GM19452 (cell line): Measurements from ENCODE around the gene YBEY.
"Not testable (repeated sequence)": the region's sequence is repeated elsewhere in the genome, so short reads cannot be mapped to it uniquely, and the experiment has no call there.

ENCODE experiments used
- ATAC-seq: cut with Tn5 transposase; IDR thresholded peaks from one replicate; pipeline ENCODE4 v1.9.1; 2021; ENCODE audit not compliant: unreplicated experiment

Gene YBEY

GRCh38 chr21:46299167-46299566 is 13.0 kb downstream of the YBEY start:
- no peak for ATAC-seq

DNA sequence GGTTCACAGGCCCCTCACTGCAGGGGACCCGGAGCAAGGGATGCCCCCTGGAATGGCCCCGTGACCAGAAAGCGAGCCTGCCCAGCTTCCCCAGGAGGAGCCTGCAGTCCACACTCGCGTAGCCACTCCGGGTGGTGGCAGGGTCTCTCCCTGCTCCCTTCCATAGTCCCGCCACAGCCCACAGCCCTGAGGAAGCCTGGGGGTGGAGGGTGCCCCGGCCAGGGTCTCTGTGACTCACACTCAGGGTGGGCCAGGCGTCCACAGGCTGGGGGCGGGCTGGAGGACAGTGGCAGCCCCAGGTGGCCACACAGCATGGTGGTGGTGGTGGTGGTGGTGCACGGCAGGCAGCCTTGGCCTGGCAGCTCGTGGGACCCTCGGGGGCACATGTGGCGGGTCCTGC is 15.6 kb downstream of the YBEY start:
- ATAC-seq = no peak

GRCh38 chr21:46304437-46304836 is 18.3 kb downstream of the YBEY start:
- no peak for ATAC-seq

GRCh38 chr21:46304955-46305354 is 18.8 kb downstream of the YBEY start:
- no peak for ATAC-seq

DNA sequence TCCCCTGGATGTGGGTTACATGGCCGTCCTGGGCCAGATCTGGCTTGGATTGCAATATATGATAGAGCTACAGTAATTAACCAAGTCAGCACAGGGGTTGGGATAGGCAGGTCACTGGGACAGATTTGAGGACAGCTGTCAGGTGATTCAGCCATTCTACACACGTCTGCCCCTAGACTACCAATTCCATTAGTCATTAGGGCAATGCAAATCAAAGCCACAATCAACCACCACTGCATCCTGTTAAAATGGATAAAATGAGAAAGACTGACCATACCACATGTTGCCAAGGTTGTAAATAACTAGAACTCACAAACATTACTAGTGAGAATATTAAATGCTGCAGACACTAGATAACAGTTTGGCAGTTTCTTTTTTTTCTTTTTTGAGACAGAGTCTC is 21.5 kb downstream of the YBEY start:
- no peak for ATAC-seq

GRCh38 chr21:46308431-46308830 is 22.3 kb downstream of the YBEY start:
- ATAC-seq = no peak

GRCh38 chr21:46310260-46310659 is 24.1 kb downstream of the YBEY start:
- not testable (repeated sequence) for ATAC-seq

GRCh38 chr21:46311568-46311967 is 25.4 kb downstream of the YBEY start:
- ATAC-seq = no peak

DNA sequence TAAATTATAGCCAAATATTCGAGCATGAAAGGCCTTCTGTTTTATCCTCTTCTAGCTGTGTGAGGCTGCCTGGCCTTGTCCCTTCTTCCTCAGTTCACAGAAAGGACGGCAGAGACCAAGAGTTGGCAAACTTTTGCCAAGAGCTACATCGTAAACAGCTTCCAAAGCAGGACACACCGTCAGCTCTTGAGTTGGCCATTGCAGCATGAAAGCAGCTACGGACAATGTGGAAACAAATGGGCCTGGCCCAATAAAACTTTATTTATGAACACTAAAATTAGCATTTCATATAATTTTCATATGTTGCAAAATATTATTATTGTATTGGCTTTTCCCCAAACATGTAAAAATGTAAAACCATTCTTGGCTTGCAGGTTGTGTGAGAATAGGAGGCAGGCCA is 26.8 kb downstream of the YBEY start:
- ATAC-seq = no peak

DNA sequence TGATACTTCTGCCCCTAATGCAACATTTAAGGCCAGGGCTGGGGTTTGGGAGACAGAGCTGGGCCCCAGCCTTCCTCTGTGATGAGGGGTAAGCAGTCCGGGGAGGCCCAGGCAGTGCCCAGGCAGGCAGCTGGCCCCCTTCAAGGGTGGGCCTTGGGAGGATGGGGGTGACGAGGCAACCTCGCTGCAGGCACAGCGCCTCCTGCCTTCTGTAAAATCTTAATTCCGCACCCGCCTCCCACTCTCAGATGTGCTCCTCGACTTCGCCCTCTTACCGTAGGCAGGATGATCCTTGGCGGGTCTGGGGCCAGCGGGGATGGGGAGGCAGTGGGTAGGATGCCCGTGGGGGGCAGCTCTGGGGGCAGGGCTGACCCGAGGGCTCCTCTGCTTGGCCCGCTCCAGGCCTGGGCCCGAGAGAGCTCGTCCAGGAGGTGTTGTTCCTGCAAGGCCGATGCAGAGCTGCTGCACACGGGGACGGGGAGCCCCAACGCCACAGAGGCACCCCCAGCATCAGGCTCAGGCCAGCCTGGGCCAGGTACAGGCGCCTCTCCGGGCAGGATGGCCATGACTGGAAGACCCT is 28.4 kb downstream of the YBEY start:
- ATAC-seq = no peak

DNA sequence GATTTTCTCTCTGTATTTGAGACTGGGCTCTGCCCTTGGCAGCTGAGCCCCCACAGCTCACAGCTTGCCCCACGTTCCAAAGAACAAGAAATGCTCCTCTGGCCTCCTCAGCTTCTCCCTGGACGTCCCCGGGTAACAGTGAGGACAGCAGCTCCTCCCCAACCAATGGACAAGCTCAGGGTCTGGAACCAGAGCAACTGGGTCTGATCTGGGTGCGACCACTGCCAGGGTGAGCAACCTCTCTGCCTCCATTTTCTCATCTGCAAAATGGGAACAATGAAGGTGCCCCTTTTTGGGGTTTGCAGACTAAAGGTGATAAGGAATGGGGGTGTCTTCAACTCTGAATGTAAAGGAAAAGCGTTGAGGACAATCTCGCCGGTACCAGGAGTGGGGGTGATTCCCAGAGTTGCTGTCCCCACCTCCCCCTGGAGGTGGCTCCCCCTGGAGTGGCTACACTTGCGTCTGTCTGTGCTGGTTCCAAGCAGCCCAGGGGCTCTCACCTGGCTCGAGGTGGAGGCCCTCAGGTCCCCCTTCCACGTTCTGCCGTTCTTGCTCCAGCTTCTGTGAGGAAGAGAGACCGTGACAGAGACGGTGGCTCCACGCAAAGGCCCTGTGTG is 30.7 kb downstream of the YBEY start:
- ATAC-seq = no peak

DNA sequence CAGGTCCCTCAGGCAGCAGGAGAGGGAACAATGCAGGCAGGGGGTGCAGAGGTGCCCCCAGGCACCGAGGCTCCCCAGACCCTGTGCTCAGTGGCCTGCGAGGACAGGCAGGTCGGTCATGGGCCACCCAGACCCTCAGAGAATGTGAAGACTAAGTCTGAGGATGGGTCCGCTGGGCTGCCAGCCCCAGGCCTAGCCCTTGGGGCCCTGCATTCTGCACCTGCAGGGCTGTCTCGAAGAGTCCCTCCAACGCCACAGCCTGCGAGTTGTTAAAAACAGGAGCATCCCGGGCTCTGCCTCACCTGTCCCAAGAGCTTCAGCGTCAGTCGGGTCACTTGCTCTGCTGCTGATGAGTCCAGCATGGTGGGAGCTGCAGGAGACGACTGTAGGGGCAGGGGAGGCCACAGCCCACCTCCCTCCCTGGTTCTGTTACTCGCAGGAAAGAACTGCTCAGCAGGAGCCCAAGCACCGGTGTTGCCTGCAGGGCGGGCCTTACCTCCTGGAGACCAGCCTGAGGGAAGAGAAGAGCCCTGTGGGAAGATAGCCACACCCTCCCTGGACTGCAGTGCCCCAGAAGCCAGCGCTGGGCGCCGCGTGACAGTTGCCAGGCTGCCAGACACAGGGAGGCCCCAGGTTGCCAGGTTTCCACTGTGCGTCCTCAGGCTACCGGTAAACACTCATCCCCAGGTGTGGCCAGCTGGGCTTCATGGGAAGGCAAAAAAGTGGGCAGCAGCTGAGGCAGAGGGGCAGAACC is 31.7 kb downstream of the YBEY start:
- no peak for ATAC-seq

GRCh38 chr21:46318464-46318845 is 32.3 kb downstream of the YBEY start:
- no peak for ATAC-seq

GRCh38 chr21:46319186-46319585 is 33.0 kb downstream of the YBEY start:
- no peak for ATAC-seq

DNA sequence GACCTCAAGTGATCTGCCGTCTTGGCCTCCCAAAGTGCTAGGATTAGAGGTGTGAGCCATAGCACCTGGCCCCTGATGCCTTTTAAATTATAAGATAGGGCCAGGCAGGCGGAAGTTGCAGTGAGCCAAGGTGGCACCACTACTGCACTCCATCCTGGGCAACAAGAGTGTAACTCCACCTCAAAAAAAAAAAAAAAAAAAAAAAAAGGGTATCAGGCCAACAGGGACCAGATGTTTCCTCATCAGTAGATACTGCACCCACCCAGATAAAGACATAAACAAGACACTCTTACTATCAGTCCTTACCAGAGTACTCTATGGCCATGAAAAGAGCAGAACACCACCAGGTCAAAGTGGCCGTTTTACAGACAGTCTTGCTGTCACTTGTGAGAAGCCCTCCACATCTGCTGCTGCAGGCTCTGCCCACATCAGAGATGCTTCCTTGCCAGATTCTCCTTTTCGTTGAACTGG is 34.2 kb downstream of the YBEY start:
- no peak for ATAC-seq

GRCh38 chr21:46322351-46323226 is 36.4 kb downstream of the YBEY start:
- ATAC-seq = no peak

DNA sequence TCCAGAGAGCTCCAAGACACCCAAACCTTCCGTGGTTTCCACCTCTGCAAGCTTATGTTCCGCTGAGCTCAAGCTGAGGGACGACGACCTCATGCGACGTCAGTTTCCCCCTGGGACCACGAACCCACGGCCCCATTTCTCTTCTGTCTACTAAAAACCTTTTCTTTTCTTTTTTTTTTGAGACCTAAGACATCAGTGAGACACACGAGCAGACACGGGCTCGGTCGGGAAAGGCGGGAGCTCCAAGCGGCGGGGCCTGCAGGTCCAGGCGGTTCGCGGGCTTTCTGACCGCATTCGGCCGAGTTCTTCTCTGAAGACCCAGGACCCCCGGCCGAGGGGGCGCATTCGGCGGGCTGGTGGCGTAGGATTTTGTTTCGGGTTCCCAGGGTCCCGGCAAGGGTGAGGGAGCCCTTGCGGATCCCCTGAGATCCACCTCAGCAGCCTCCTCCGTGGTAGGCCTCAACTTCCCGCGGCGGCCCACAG is 37.1 kb downstream of the YBEY start:
- ATAC-seq = peak; percentile 10

- ATAC-seq = peak; percentile 77
These were observed 37.7 kb downstream of the YBEY start, which contains the start of the genes C21orf58 and PCNT for GRCh38 chr21:46323710-46324389. Gene C21orf58, minus strand, starts transcription at chr21:46323870. Its CDS starts 1,132 bp downstream, at chr21:46322738. Gene PCNT, plus strand, starts transcription at chr21:46324156. Its CDS starts 73 bp downstream, at chr21:46324229.

DNA sequence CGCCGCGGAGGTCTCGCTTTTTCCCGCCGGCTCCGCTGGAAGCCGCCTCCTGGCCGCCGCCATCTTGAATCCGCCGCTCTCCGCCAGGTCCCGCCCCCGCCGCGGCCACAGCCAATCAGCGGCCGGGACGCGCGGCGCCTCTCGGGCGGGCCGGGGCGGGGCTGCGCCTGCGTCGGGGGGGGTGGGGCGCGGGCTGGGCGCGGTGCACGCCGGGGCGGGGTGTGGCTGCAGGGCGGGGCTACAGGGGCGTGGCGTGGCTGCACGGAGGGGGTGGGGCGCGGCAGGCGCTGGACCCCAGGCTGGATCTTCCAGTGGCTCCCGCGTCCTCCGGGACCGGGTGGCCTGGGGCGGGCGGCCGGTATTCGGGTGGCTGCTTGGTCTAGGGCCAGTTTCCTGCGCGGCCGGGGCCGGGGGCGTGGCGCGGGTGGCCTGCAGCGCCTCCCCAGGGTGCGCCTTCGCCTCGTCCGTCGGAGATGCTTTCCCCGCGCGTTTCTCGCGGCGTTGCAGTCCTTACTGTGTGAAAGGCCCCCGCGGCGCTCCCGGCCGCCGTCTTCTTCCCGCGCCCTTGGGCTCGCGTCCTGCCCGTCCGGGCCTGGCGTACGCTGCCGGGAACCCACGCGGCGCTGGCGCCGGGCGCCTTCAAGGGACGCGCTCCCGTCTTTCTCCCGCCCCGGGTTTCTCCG is 38.4 kb downstream of the YBEY start:
- peak; percentile 55 for ATAC-seq
